H9 (cell line): Measurements from ENCODE around the gene SMURF1. TPM values are rescaled to one million over a fixed set of nuclear protein-coding genes. Genes with fewer than 3 reads are reported as not detected.
A peak's percentile ranks its signal among the peaks of the same experiment; 100 is the strongest.

Source experiments
- DNase-seq: peaks from one replicate; pipeline ENCODE4 v3.0.0-alpha.2; 2017
- H2AFZ ChIP-seq: one replicate; pipeline ENCODE4 v1.6.1; 2013; ENCODE audit warnings: mild to moderate bottlenecking, low read length, control low read depth, moderate library complexity
- H2AK5ac ChIP-seq: 2 replicates; pipeline ENCODE4 v1.6.1; 2013; ENCODE audit warnings: low read length, control low read depth, mixed read lengths; ENCODE audit not compliant: insufficient read length
- H2BK120ac ChIP-seq: one replicate; pipeline ENCODE4 v1.6.1; 2013; ENCODE audit warnings: low read depth, mild to moderate bottlenecking, low read length, control low read depth, inconsistent platforms; ENCODE audit not compliant: poor library complexity, severe bottlenecking
- H2BK12ac ChIP-seq: 2 replicates; pipeline ENCODE4 v1.6.1; 2013; ENCODE audit warnings: low read length, control low read depth, mixed read lengths, low read depth; ENCODE audit not compliant: insufficient read length
- H2BK15ac ChIP-seq: 2 replicates; pipeline ENCODE4 v1.6.1; 2013; ENCODE audit warnings: low read depth, low read length, control low read depth
- H2BK20ac ChIP-seq: one replicate; pipeline ENCODE4 v1.6.1; 2013; ENCODE audit warnings: low read depth, mild to moderate bottlenecking, low read length, control low read depth, inconsistent platforms; ENCODE audit not compliant: poor library complexity, severe bottlenecking
- H2BK5ac ChIP-seq: 2 replicates; pipeline ENCODE4 v1.6.1; 2013; ENCODE audit warnings: low read length, control low read depth, mixed read lengths; ENCODE audit not compliant: insufficient read length
- H3K14ac ChIP-seq: 2 replicates; pipeline ENCODE4 v1.6.1; 2013; ENCODE audit warnings: low read length, control low read depth; ENCODE audit not compliant: insufficient read depth
- H3K18ac ChIP-seq: 2 replicates; pipeline ENCODE4 v1.6.1; 2013; ENCODE audit warnings: low read depth, mild to moderate bottlenecking, mixed read lengths, low read length, control low read depth; ENCODE audit not compliant: insufficient read length
- H3K23ac ChIP-seq: 2 replicates; pipeline ENCODE4 v1.6.1; 2013; ENCODE audit warnings: low read length, control low read depth, mixed read lengths, low read depth; ENCODE audit not compliant: insufficient read length
- H3K23me2 ChIP-seq: 2 replicates; pipeline ENCODE4 v1.6.1; 2013; ENCODE audit warnings: low read depth, mild to moderate bottlenecking, mixed read lengths, low read length, control low read depth; ENCODE audit not compliant: insufficient read length, poor library complexity, severe bottlenecking
- H3K27ac ChIP-seq: 2 replicates; pipeline ENCODE4 v1.5.1; 2013; ENCODE audit warnings: low read length, control low read depth, mixed read lengths, low read depth; ENCODE audit not compliant: insufficient read length
- H3K27me3 ChIP-seq: 2 replicates; pipeline ENCODE4 v1.6.1; 2013; ENCODE audit warnings: low read length, control low read depth, inconsistent platforms; ENCODE audit not compliant: insufficient read depth
- H3K4ac ChIP-seq: 2 replicates; pipeline ENCODE4 v1.6.1; 2013; ENCODE audit warnings: low read depth, mild to moderate bottlenecking, control low read depth, inconsistent platforms, low read length, moderate library complexity
- H3K4me1 ChIP-seq: 2 replicates; pipeline ENCODE4 v1.6.1; 2013; ENCODE audit warnings: low read length, control low read depth, inconsistent platforms; ENCODE audit not compliant: insufficient read depth
- H3K4me2 ChIP-seq: 2 replicates; pipeline ENCODE4 v1.6.1; 2013; ENCODE audit warnings: low read length, control low read depth, mixed read lengths; ENCODE audit not compliant: insufficient read length, insufficient read depth
- H3K56ac ChIP-seq: 2 replicates; pipeline ENCODE4 v1.6.1; 2013; ENCODE audit warnings: low read depth, mild to moderate bottlenecking, mixed read lengths, low read length, control low read depth; ENCODE audit not compliant: insufficient read length
- H3K79me1 ChIP-seq: 2 replicates; pipeline ENCODE4 v1.6.1; 2013; ENCODE audit warnings: low read depth, mild to moderate bottlenecking, moderate library complexity, low read length, control low read depth, inconsistent platforms; ENCODE audit not compliant: insufficient read depth, poor library complexity, severe bottlenecking
- H3K79me2 ChIP-seq: 2 replicates; pipeline ENCODE4 v1.6.1; 2013; ENCODE audit warnings: low read length, control low read depth, inconsistent platforms; ENCODE audit not compliant: insufficient read depth
- H3K9ac ChIP-seq: 2 replicates; pipeline ENCODE4 v1.6.1; 2013; ENCODE audit warnings: low read length, control low read depth, mixed read lengths; ENCODE audit not compliant: insufficient read length; ENCODE audit errors: extremely low read depth
- H3K9me3 ChIP-seq: one replicate; pipeline ENCODE4 v1.6.1; 2013; ENCODE audit warnings: low read depth, low read length, inconsistent platforms; ENCODE audit not compliant: control insufficient read depth
- H3T11ph ChIP-seq: one replicate; pipeline ENCODE4 v1.6.1; 2013; ENCODE audit warnings: mild to moderate bottlenecking, low read length, control low read depth, inconsistent platforms
- H4K20me1 ChIP-seq: one replicate; pipeline ENCODE4 v1.6.1; 2013; ENCODE audit not compliant: control insufficient read depth, insufficient read length, insufficient read depth
- H4K5ac ChIP-seq: 2 replicates; pipeline ENCODE4 v1.6.1; 2013; ENCODE audit warnings: low read depth, mild to moderate bottlenecking, mixed read lengths, low read length, control low read depth; ENCODE audit not compliant: insufficient read length
- H4K8ac ChIP-seq: replicated peaks from 2 replicates; pipeline ENCODE4 v1.6.1; 2013; ENCODE audit warnings: low read length, control low read depth, mixed read lengths, low read depth; ENCODE audit not compliant: insufficient read length
- H4K91ac ChIP-seq: 2 replicates; pipeline ENCODE4 v1.6.1; 2013; ENCODE audit warnings: low read depth, mild to moderate bottlenecking, moderate library complexity, mixed read lengths, low read length, control low read depth; ENCODE audit not compliant: insufficient read length
- H3K27ac Mint-ChIP-seq, 3 experiments: 2 replicates in 2 of 3; 3 replicates in 1 of 3; pipeline ENCODE4 v1.8.0; 2020 to 2021; ENCODE audit warnings: mixed read lengths in 3 of 3, mild to moderate bottlenecking in 1 of 3, moderate library complexity in 1 of 3
- H3K27me3 Mint-ChIP-seq: 2 replicates; pipeline ENCODE4 v1.8.0; 2021; ENCODE audit warnings: low read depth, mild to moderate bottlenecking, moderate library complexity, mixed read lengths
- H3K36me3 Mint-ChIP-seq, 3 experiments: 2 replicates in 2 of 3; 3 replicates in 1 of 3; pipeline ENCODE4 v1.8.0; 2020 to 2021; ENCODE audit warnings: low read depth in 3 of 3, mixed read lengths in 3 of 3; ENCODE audit not compliant: insufficient read depth in 1 of 3
- H3K4me1 Mint-ChIP-seq, 2 experiments: 2 replicates each; pipeline ENCODE4 v1.8.0; 2020; ENCODE audit warnings: mixed read lengths in 2 of 2
- H3K4me3 Mint-ChIP-seq, 2 experiments: 2 replicates in 1 of 2; 3 replicates in 1 of 2; pipeline ENCODE4 v1.8.0; 2020 to 2021; ENCODE audit warnings: mild to moderate bottlenecking in 2 of 2, mixed read lengths in 2 of 2, moderate library complexity in 1 of 2
- H3K9me3 Mint-ChIP-seq, 2 experiments: 2 replicates in 1 of 2; 3 replicates in 1 of 2; pipeline ENCODE4 v1.8.0; 2020; ENCODE audit warnings: mild to moderate bottlenecking in 2 of 2, mixed read lengths in 2 of 2, moderate library complexity in 1 of 2
- WGBS: extraction: QIAGEN DNeasy Blood & Tissue Kit; methylation state at CpG from one replicate; pipeline ENCODE4 v1.1.7; 2013; ENCODE audit warnings: missing lambda C conversion rate, low lambda C conversion rate, mixed read lengths; ENCODE audit not compliant: insufficient read length; ENCODE audit errors: extremely low coverage; 5-methylcytosine and 5-hydroxymethylcytosine counted together
- total RNA-seq: library from RNA; stranded (reverse); gene quantifications from 2 replicates; pipeline ENCODE4 v1.2.1, GENCODE V29; 2021
- TF ChIP-seq, protein P1 (sequence below): fragments of 200-600 bp; sonication (generic); conservative IDR thresholded peaks from 3 replicates; pipeline ENCODE4 v1.8.0; 2021; ENCODE audit warnings: antibody characterized with exemption, mild to moderate bottlenecking

Gene SMURF1
- total RNA-seq, 1 experiment from 2014 or later = 29.4 TPM

DNA sequence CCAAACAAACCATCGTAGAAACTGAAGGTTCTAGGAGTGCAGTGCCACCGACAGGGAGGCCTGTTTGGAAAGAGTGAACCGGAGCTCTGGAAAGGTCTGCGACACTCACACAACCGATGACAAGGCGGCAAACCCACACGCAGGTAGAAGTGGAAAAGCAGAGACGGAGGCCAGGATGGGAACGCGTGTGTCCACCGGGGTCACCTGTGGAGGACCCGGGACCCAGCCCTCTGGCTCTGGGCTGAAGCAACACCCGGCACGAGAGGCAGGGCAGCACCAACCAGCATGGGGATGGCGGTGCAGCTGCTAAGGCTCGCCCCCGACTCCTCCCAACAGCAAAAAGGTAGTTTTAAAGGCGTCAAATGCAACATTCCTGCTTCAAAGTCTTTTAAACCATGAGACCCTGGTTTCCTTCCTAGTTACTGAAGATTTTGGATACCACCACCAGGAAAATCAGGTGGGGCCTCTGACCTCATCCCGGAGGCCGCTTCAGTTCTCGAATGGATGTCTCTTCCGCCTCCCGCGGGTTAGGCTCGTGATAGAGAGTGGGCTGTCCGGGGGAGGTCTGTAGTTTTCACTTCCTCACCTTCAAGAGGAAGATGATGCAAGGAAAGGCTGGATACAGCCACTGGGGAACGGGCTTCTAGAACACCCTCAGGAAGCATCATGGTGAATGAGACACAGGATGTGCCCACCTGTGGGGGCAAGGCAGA is 115.5 kb downstream of the SMURF1 start:
- Histone ChIP-seq H2BK120ac (no peak overlapping the region), H2AFZ (no peak overlapping the region), H3K4me1 (no peaks in the 10 kb centered on the region), H3T11ph (no peak overlapping the region), H2BK5ac (no peak overlapping the region), H3K79me1 (no peaks in the 10 kb centered on the region), H3K4ac (no peak overlapping the region), H3K14ac (no peak overlapping the region), H2BK15ac (no peak overlapping the region), H4K20me1 (no peaks in the 10 kb centered on the region), H3K23me2 (no peaks in the 10 kb centered on the region), H3K56ac (no peak overlapping the region), H2BK20ac (no peak overlapping the region), H2AK5ac (no peak overlapping the region), H4K5ac (no peak overlapping the region), H3K27me3 (no peaks in the 10 kb centered on the region), H3K9me3 (no peaks in the 10 kb centered on the region), H4K8ac (no peak overlapping the region), H3K4me2 (no peak overlapping the region), H2BK12ac (no peak overlapping the region), H3K9ac (no peak overlapping the region), H3K23ac (no peak overlapping the region), H3K79me2 (no peaks in the 10 kb centered on the region; the same call in 1 of the 2 replicates), H4K91ac (no peak overlapping the region), H3K18ac (no peak overlapping the region), H3K27ac (no peak overlapping the region)
- H3K9me3 Mint-ChIP-seq = no peaks in the 10 kb centered on the region
- peaks cover 6 to 7% of the 10 kb centered on the region in 2 experiments; a peak in 3 of 4 replicates for H3K4me1 Mint-ChIP-seq
- peaks cover 26 to 60% (median 52%) of the 10 kb centered on the region in 3 experiments; a peak in 6 of 7 replicates for H3K36me3 Mint-ChIP-seq
- DNase-seq = no peak
- H3K27ac Mint-ChIP-seq = peak overlapping the region in 2 of 3 experiments; percentile 90 to 92; a peak in 6 of 7 replicates
- no CpG with 5 or more reads among the region's 27 CpGs for WGBS
- H3K4me3 Mint-ChIP-seq = no peak overlapping the region
- TF ChIP-seq, protein P1, sequence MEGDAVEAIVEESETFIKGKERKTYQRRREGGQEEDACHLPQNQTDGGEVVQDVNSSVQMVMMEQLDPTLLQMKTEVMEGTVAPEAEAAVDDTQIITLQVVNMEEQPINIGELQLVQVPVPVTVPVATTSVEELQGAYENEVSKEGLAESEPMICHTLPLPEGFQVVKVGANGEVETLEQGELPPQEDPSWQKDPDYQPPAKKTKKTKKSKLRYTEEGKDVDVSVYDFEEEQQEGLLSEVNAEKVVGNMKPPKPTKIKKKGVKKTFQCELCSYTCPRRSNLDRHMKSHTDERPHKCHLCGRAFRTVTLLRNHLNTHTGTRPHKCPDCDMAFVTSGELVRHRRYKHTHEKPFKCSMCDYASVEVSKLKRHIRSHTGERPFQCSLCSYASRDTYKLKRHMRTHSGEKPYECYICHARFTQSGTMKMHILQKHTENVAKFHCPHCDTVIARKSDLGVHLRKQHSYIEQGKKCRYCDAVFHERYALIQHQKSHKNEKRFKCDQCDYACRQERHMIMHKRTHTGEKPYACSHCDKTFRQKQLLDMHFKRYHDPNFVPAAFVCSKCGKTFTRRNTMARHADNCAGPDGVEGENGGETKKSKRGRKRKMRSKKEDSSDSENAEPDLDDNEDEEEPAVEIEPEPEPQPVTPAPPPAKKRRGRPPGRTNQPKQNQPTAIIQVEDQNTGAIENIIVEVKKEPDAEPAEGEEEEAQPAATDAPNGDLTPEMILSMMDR = no peak
- H3K27me3 Mint-ChIP-seq = peaks cover 2% of the 10 kb centered on the region
